Osteoblast (primary cell): Measurements from ENCODE around the gene MYH8. TPM values are rescaled to one million over a fixed set of nuclear protein-coding genes. Genes with fewer than 3 reads are reported as not detected.

ENCODE experiments used
- DNase-seq: peaks from one replicate; pipeline ENCODE4 v3.0.0; 2011; ENCODE audit warnings: low spot score, mixed read lengths; ENCODE audit not compliant: insufficient read length; ENCODE audit errors: missing footprints
- H2AFZ ChIP-seq: 2 replicates; pipeline ENCODE4 v1.6.0; 2011; ENCODE audit warnings: mild to moderate bottlenecking, low read length
- H3K27ac ChIP-seq: 2 replicates; pipeline ENCODE4 v1.5.1; 2011; ENCODE audit warnings: mild to moderate bottlenecking, low read depth, low read length, moderate library complexity
- H3K27me3 ChIP-seq: 2 replicates; pipeline ENCODE4 v1.6.0; 2012; ENCODE audit warnings: mild to moderate bottlenecking, control low read depth, inconsistent platforms, low read length, moderate library complexity; ENCODE audit not compliant: insufficient read depth
- H3K36me3 ChIP-seq: 2 replicates; pipeline ENCODE4 v1.5.1; 2011; ENCODE audit warnings: mild to moderate bottlenecking, low read length, control low read depth, moderate library complexity; ENCODE audit not compliant: insufficient read depth
- H3K4me1 ChIP-seq: 2 replicates; pipeline ENCODE4 v1.5.1; 2011; ENCODE audit warnings: mild to moderate bottlenecking, low read length, control low read depth, moderate library complexity; ENCODE audit not compliant: insufficient read depth
- H3K4me2 ChIP-seq: 2 replicates; pipeline ENCODE4 v1.6.0; 2011; ENCODE audit warnings: mild to moderate bottlenecking, low read length; ENCODE audit not compliant: insufficient read depth
- H3K4me3 ChIP-seq: fragments of 200-600 bp; sonication (generic); 3 replicates; pipeline ENCODE4 v1.5.1; 2012; ENCODE audit warnings: mild to moderate bottlenecking, low read length, inconsistent platforms; ENCODE audit not compliant: insufficient read depth
- H3K79me2 ChIP-seq: 2 replicates; pipeline ENCODE4 v1.6.0; 2012; ENCODE audit warnings: mild to moderate bottlenecking, low read length, control low read depth, inconsistent platforms; ENCODE audit not compliant: insufficient read depth
- H3K9me3 ChIP-seq: 2 replicates; pipeline ENCODE4 v1.5.1; 2011; ENCODE audit warnings: low read depth, low read length, control low read depth
- H4K20me1 ChIP-seq: 2 replicates; pipeline ENCODE4 v1.6.0; 2012; ENCODE audit warnings: mild to moderate bottlenecking, low read length, control low read depth; ENCODE audit not compliant: insufficient read depth
- CTCF ChIP-seq: IDR thresholded peaks from 2 replicates; pipeline ENCODE4 v1.5.1; 2011; ENCODE audit warnings: mild to moderate bottlenecking, low read depth, low read length, moderate library complexity; ENCODE audit errors: extremely low read depth
- total RNA-seq: library from RNA; depleted of rRNA; stranded (reverse); fragments of >200 nt; gene quantifications from 2 replicates; pipeline ENCODE4 v1.2.3, GENCODE V29; 2012

Gene MYH8
- total RNA-seq, 1 donor: not detected

GRCh38 chr17:10370016-10370608 lies 51.6 kb downstream of the MYH8 start:
- H3K4me2 ChIP-seq: no peak overlapping the region
- DNase-seq: no peak
- H3K9me3 ChIP-seq: no peaks in the 10 kb centered on the region
- H3K4me3 ChIP-seq: no peak overlapping the region
- H3K27ac ChIP-seq: no peak overlapping the region
- TF ChIP-seq CTCF: no peak
- no peaks in the 10 kb centered on the region for H3K27me3 ChIP-seq
- H4K20me1 ChIP-seq: no peaks in the 10 kb centered on the region
- H3K4me1 ChIP-seq: no peaks in the 10 kb centered on the region
- no peak overlapping the region for H2AFZ ChIP-seq
- H3K79me2 ChIP-seq: no peaks in the 10 kb centered on the region
- H3K36me3 ChIP-seq: no peaks in the 10 kb centered on the region

GRCh38 chr17:10369239-10369638 lies 52.5 kb downstream of the MYH8 start:
- H3K27ac ChIP-seq: no peak overlapping the region
- H3K27me3 ChIP-seq: no peaks in the 10 kb centered on the region
- no peaks in the 10 kb centered on the region for H3K36me3 ChIP-seq
- no peak overlapping the region for H2AFZ ChIP-seq
- H3K4me3 ChIP-seq: no peak overlapping the region
- no peak for TF ChIP-seq CTCF
- H4K20me1 ChIP-seq: no peaks in the 10 kb centered on the region
- H3K79me2 ChIP-seq: no peaks in the 10 kb centered on the region
- DNase-seq: no peak
- no peaks in the 10 kb centered on the region for H3K4me1 ChIP-seq
- H3K9me3 ChIP-seq: no peaks in the 10 kb centered on the region
- no peak overlapping the region for H3K4me2 ChIP-seq

GRCh38 chr17:10368561-10368960 lies 53.2 kb downstream of the MYH8 start:
- Histone ChIP-seq H3K9me3 (no peaks in the 10 kb centered on the region), H3K4me1 (no peaks in the 10 kb centered on the region), H2AFZ (no peak overlapping the region), H3K27ac (no peak overlapping the region), H3K4me2 (no peak overlapping the region), H3K79me2 (no peaks in the 10 kb centered on the region), H4K20me1 (no peaks in the 10 kb centered on the region), H3K4me3 (no peak overlapping the region), H3K36me3 (no peaks in the 10 kb centered on the region), H3K27me3 (no peaks in the 10 kb centered on the region)
- no peak for DNase-seq
- no peak for TF ChIP-seq CTCF

- DNase-seq: no peak
- Histone ChIP-seq H3K4me1 (no peaks in the 10 kb centered on the region), H3K36me3 (no peaks in the 10 kb centered on the region), H3K9me3 (no peaks in the 10 kb centered on the region), H4K20me1 (no peaks in the 10 kb centered on the region), H3K4me3 (no peak overlapping the region), H3K4me2 (no peak overlapping the region), H3K27ac (no peak overlapping the region), H3K27me3 (no peaks in the 10 kb centered on the region), H3K79me2 (no peaks in the 10 kb centered on the region), H2AFZ (no peak overlapping the region)
- TF ChIP-seq CTCF: no peak
Measured at GRCh38 chr17:10360578-10360977, 61.2 kb downstream of the MYH8 start.
